Body of pancreas (tissue), 4 donors: ENCODE measurements around the gene FLT3. TPM values are rescaled to one million over a fixed set of nuclear protein-coding genes. Genes with fewer than 3 reads are reported as not detected.
"Not testable (repeated sequence)": the region's sequence is repeated elsewhere in the genome, so short reads cannot be mapped to it uniquely, and the experiment has no call there.

Source experiments
- ATAC-seq: fragments of 150-250 bp; one replicate; pipeline ENCODE4 v1.9.1; 2016
- DNase-seq, 4 donors: peaks; one replicate each; pipeline ENCODE4 v3.0.0-alpha.2; 2019
- H3K27ac ChIP-seq, 4 donors: fragments of 200-600 bp; sonication (generic); 1 replicate in 3 of 4; 2 replicates in 1 of 4; pipeline versions ENCODE4 v1.5.1 to v1.6.1; 2016 to 2019; ENCODE audit warnings: mild to moderate bottlenecking in 1 of 4, mixed read lengths in 1 of 4, moderate library complexity in 1 of 4
- H3K27me3 ChIP-seq, 2 donors: fragments of 200-600 bp; sonication (generic); one replicate each; pipeline ENCODE4 v1.6.0; 2016; ENCODE audit warnings: mild to moderate bottlenecking in 1 of 2
- H3K36me3 ChIP-seq, 2 donors: fragments of 200-600 bp; sonication (generic); replicated peaks in 1 of 2; 2 replicates each; pipeline ENCODE4 v1.5.1; 2016; ENCODE audit warnings: low read depth in 2 of 2; ENCODE audit not compliant: insufficient read depth in 1 of 2
- H3K4me1 ChIP-seq: fragments of 200-600 bp; sonication (generic); one replicate; pipeline ENCODE4 v1.6.0; 2016
- H3K4me3 ChIP-seq, 2 donors: fragments of 200-600 bp; sonication (generic); 1 replicate in 1 of 2; 2 replicates in 1 of 2; pipeline ENCODE4 v1.5.1; 2016 to 2019
- H3K9me3 ChIP-seq, 3 donors: fragments of 200-600 bp; sonication (generic); 1 replicate in 2 of 3; 2 replicates in 1 of 3; pipeline ENCODE4 v1.5.1; 2016
- POLR2A ChIP-seq, 3 donors: fragments of 450-650 bp; IDR thresholded peaks; one replicate each; pipeline ENCODE4 v1.6.1; 2016; ENCODE audit warnings: antibody characterized with exemption in 3 of 3, mild to moderate bottlenecking in 2 of 3
- WGBS, 2 donors: methylation state at CpG; one replicate each; pipeline ENCODE4 v1.1.5; 2017; 5-methylcytosine and 5-hydroxymethylcytosine counted together
- intact Hi-C: fragments of 100-400 bp; cut with DNase I; formaldehyde crosslinking; loops from one replicate; pipeline ENCODE4 v1.15.1; 2023
- total RNA-seq, 2 donors: library from RNA; depleted of rRNA; stranded (reverse); fragments of >200 nt; gene quantifications; one replicate each; pipeline ENCODE4 v1.1.0, GENCODE V29; 2016
- TF ChIP-seq, protein P1 (sequence below), 7 experiments: fragments of 450-650 bp in 4 of 7; fragments of 200-600 bp in 3 of 7; sonication (generic) in 3 of 7; IDR thresholded peaks; one replicate each; pipeline ENCODE4 v1.5.1; 2016 to 2019; ENCODE audit warnings: antibody characterized with exemption in 7 of 7

Gene FLT3
- total RNA-seq, 2 donors from 2014 or later = 2.0 to 4.2 TPM

DNA sequence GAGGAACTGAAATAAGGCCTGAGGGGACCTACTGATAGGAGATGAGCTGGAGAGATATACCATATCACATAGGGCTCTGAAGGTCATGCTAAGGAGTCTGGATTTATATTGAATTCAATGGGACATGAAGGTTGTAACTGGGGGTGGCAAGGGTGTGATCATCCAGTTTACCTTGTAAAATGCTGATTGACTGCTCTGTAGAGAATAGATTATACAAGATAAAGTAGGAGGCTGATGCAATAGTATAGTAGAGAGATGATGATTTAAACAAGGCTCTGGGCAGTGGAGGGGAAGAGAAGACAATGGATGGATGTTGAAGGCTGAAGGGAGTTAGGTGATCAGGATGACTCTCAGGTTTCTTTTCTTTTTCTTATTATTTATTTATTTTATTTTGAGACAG is 19.9 kb upstream of the FLT3 start:
- DNase-seq (no peak), ATAC-seq (no peak)
- no peak overlapping the region for H3K27ac ChIP-seq
- no peak for TF ChIP-seq POLR2A (IDR thresholded peaks at IDR 0.05)
- TF ChIP-seq, protein P1, sequence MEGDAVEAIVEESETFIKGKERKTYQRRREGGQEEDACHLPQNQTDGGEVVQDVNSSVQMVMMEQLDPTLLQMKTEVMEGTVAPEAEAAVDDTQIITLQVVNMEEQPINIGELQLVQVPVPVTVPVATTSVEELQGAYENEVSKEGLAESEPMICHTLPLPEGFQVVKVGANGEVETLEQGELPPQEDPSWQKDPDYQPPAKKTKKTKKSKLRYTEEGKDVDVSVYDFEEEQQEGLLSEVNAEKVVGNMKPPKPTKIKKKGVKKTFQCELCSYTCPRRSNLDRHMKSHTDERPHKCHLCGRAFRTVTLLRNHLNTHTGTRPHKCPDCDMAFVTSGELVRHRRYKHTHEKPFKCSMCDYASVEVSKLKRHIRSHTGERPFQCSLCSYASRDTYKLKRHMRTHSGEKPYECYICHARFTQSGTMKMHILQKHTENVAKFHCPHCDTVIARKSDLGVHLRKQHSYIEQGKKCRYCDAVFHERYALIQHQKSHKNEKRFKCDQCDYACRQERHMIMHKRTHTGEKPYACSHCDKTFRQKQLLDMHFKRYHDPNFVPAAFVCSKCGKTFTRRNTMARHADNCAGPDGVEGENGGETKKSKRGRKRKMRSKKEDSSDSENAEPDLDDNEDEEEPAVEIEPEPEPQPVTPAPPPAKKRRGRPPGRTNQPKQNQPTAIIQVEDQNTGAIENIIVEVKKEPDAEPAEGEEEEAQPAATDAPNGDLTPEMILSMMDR (IDR thresholded peaks at IDR 0.05) = no peak
- no peaks in the 10 kb centered on the region for H3K27me3 ChIP-seq
- H3K4me3 ChIP-seq = no peak overlapping the region
- no peaks in the 10 kb centered on the region for H3K4me1 ChIP-seq
- no peaks in the 10 kb centered on the region for H3K36me3 ChIP-seq
- H3K9me3 ChIP-seq = no peaks in the 10 kb centered on the region
- intact Hi-C loops = no loop called here

DNA sequence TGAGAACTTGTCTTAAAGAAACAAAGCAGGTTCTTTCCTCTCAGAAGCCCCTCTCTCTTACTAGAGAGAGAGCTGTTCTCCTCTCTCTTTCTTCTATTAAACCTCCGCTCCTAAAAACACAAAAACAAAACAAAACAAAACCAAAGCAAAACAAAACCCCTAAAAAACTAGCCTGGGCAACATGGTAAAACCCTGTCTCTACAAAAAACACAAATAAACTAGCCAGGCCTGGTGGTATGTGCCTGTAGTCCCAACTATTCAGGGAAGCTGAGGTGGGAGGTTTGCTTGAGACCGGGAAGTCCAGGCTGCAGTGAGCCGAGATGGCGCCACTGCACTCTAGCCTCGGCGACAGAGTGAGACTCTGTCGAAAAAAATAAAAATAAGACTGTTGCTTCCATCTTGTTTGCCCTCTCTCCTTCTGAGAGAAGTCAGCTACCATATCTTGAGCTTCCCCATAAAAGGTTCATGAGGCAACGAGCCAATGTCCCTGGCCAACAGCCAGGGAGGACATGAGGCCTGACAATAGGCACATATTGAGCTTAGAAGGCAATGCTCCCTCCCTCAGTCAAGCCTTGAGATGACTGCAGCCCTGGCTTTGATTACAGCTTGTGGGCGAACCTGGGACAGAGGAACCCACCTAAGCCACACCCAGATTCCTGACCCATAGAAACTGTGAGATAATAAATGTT is 17.5 kb upstream of the FLT3 start:
- intact Hi-C loops = no loop called here
- DNase-seq = peak; percentile 32 to 66 (median 41)
- Histone ChIP-seq H3K4me3 (no peak overlapping the region), H3K27ac (no peak overlapping the region), H3K4me1 (no peaks in the 10 kb centered on the region), H3K9me3 (no peaks in the 10 kb centered on the region), H3K27me3 (no peaks in the 10 kb centered on the region), H3K36me3 (no peaks in the 10 kb centered on the region)
- ATAC-seq = no peak
- TF ChIP-seq, protein P1 (IDR thresholded peaks at IDR 0.05) = no peak
- no peak for TF ChIP-seq POLR2A (IDR thresholded peaks at IDR 0.05)
- 62 to 65% methylated on average over 9 of the region's 9 CpGs for WGBS, 2 donors

DNA sequence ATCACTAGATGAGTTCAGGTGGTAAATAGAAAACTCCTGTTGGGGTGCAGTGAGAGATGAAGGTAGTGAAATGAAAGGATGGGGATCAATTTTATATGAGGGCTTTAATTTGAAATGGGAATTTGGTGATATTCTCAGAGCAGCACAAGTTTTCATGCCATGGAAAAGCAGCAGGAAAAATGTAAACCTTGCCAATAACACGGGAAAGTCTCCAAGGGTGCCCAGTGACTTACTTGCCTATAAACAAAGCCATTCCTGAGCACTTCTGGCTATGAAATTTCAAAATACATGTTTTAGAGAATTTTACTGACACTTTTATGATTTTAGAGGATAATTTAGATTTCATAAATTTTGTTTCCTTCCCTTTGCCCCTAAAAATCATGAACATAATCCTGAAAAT is 16.4 kb upstream of the FLT3 start:
- DNase-seq (no peak), ATAC-seq (no peak)
- Histone ChIP-seq H3K27me3 (no peaks in the 10 kb centered on the region), H3K4me1 (no peaks in the 10 kb centered on the region), H3K27ac (no peak overlapping the region), H3K36me3 (no peaks in the 10 kb centered on the region), H3K9me3 (no peaks in the 10 kb centered on the region), H3K4me3 (no peak overlapping the region)
- 33 to 47% methylated on average over 1 of the region's 1 CpG for WGBS, 2 donors
- intact Hi-C loops = no loop called here
- TF ChIP-seq, protein P1 (IDR thresholded peaks at IDR 0.05) = no peak
- no peak for TF ChIP-seq POLR2A (IDR thresholded peaks at IDR 0.05)

DNA sequence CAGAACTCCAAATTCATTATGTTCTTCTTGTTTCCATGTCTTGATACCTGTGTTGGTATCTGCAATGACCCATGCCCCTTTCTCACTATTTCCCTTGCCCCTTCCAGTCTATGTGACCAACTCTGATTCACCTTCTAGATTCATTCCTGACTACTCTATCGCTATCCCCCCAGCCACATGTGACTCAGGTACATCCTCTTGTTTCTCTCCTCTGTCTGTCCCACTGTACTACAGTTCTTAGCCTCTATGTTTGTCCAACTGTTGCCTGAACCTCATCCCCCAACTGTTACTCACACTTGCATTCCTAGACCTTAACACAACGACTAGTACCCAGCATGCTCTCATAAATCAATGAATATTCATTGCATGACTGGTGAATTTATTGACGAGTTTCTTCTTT is 10.0 kb upstream of the FLT3 start:
- no peaks in the 10 kb centered on the region for H3K9me3 ChIP-seq
- intact Hi-C loops = no loop called here
- no peak for ATAC-seq
- no peaks in the 10 kb centered on the region for H3K36me3 ChIP-seq
- no peak for DNase-seq
- no peaks in the 10 kb centered on the region for H3K4me1 ChIP-seq
- TF ChIP-seq, protein P1 (IDR thresholded peaks at IDR 0.05) = no peak
- TF ChIP-seq POLR2A (IDR thresholded peaks at IDR 0.05) = no peak
- no peak overlapping the region for H3K4me3 ChIP-seq
- no peaks in the 10 kb centered on the region for H3K27me3 ChIP-seq
- no peak overlapping the region for H3K27ac ChIP-seq
- 67 to 70% methylated on average over 3 of the region's 3 CpGs for WGBS, 2 donors

DNA sequence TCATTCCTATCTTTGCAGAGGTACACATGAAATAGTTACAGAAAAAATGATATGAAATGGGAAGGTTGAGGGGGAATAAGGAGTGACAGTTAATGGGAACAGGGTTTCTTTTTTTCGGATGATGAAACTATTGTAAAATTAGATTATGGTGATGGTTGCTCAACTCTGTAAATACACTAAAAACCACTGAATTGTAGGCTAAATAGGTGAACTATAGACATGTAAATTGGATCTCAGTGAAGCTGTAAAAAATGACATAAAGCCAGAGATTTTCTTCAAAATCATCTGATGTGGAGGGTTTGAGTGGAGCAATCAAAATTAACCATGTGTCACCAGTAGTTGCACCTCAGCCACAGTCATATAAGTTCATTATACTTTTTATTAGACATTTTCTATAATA is 6.6 kb upstream of the FLT3 start:
- Histone ChIP-seq H3K4me1 (no peaks in the 10 kb centered on the region), H3K4me3 (no peak overlapping the region), H3K36me3 (no peaks in the 10 kb centered on the region), H3K27me3 (no peaks in the 10 kb centered on the region), H3K27ac (no peak overlapping the region), H3K9me3 (no peaks in the 10 kb centered on the region)
- no peak for ATAC-seq
- no peak for TF ChIP-seq POLR2A (IDR thresholded peaks at IDR 0.05)
- TF ChIP-seq, protein P1 (IDR thresholded peaks at IDR 0.05) = no peak
- no peak for DNase-seq
- intact Hi-C loops = no loop called here
- WGBS, 2 donors = 60 to 79% methylated on average over 1 of the region's 1 CpG

DNA sequence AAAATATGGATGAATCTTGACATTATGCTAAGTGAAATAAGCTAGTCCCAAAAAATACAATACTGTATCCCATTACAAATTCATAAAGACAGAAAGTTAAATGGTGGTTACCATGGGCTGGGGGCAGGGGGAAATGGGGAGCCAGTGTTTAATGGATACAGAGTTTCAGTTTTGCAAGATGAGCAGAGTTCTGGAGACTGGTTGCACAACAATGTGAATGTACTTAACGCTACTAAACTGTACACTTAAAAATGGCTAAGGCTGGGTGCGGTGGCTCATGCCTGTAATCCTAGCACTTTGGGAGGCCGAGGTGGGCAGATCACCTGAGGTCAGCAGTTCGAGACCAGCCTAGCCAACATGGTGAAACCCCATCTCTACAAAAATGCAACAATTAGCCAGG is 1.5 kb upstream of the FLT3 start:
- 88 to 91% methylated on average over 4 of the region's 4 CpGs for WGBS, 2 donors
- DNase-seq, H3K27me3 ChIP-seq, H3K27ac ChIP-seq, H3K4me3 ChIP-seq, intact Hi-C loops, ATAC-seq, H3K9me3 ChIP-seq, H3K36me3 ChIP-seq: not testable (repeated sequence)
- peaks cover 19% of the 10 kb centered on the region for H3K4me1 ChIP-seq
